GM19372 (cell line): ENCODE measurements around the gene PLPPR1.

ENCODE experiments used
- ATAC-seq: cut with Tn5 transposase; IDR thresholded peaks from one replicate; pipeline ENCODE4 v1.9.1; 2021; ENCODE audit warnings: mild to moderate bottlenecking, low read depth, moderate library complexity; ENCODE audit not compliant: unreplicated experiment

The PLPPR1 gene

DNA sequence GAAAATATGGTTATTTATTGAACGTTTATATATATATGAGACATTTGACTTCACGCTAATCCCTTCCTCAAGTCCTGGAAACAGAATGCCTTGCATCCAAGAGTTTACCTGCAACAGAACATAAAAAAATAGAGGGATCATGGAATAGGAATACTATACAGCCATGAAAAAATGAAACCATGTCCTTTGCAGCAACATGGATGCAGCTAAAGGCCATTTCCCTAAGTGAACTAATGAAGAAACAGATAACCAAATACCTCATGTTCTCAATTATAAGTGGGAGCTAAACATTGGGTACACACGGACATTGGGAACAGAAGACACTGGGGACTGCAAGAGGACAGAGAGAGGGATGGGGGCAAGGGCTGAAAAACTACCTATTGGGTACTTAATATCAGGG is 343.3 kb downstream of the PLPPR1 start:
- no peak for ATAC-seq

DNA sequence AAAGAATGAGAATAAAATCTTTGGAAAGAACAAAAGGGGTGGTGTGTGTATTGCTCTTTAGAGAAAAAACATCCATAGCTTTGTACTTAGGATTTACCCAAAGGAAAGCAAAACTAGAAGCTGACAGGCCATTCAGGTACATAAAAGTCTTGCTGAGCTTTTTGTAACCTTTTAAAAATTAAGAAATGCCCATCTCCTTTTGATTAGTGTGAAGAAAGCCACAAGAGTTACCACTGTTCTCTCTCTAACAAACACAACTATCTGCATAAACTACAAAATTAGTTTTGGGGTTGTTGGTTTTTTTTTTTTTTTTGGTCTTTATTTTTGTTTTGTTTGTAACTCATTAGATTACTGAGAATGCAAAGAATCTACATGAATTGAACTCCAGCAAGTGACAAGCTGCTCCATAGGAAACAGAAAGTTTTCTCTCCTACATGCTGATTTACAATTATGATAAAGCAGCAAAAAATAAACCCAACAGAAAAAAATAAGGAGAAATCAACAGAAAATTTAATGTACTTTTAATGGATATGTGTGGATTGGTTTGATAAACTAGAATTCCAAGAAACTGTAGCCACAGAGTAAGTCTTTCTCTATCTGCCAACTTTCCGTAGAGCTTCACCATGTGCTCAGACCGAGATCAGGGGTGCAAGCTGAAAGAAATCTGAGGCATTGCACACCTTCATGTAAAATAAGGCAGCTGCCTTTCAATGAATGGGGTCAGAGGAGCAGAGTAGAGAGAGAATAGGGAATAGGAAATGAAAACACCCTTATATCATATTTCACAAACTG is 344.0 kb downstream of the PLPPR1 start:
- no peak for ATAC-seq
